Stomach (tissue), 4 donors: Measurements from ENCODE around the gene GRB10.

Experiments
- CTCF ChIP-seq, 7 experiments: fragments of 450-650 bp in 4 of 7; fragments of 200-600 bp in 3 of 7; sonication (generic) in 3 of 7; IDR thresholded peaks; one replicate each; pipeline ENCODE4 v1.5.1; 2016 to 2019; ENCODE audit warnings: antibody characterized with exemption in 7 of 7, control low read depth in 2 of 7, mild to moderate bottlenecking in 1 of 7
- EP300 ChIP-seq: sonication (generic); formaldehyde crosslinking; IDR thresholded peaks from one replicate; pipeline ENCODE4 v1.6.1; 2017; ENCODE audit warnings: antibody characterized with exemption
- POLR2A ChIP-seq, 4 donors: fragments of 450-650 bp; IDR thresholded peaks; one replicate each; pipeline ENCODE4 v1.6.1; 2016; ENCODE audit warnings: antibody characterized with exemption in 4 of 4, control low read depth in 2 of 4, mild to moderate bottlenecking in 1 of 4, moderate library complexity in 1 of 4
- POLR2AphosphoS5 ChIP-seq, 3 donors: sonication (generic); formaldehyde crosslinking; IDR thresholded peaks; one replicate each; pipeline ENCODE4 v1.6.1; 2016; ENCODE audit warnings: antibody characterized with exemption in 3 of 3

- no peak for TF ChIP-seq CTCF (IDR thresholded peaks at IDR 0.05)
- TF ChIP-seq EP300, result no peak
- no peak for TF ChIP-seq POLR2AphosphoS5 (IDR thresholded peaks at IDR 0.05)
- TF ChIP-seq POLR2A (IDR thresholded peaks at IDR 0.05), result no peak
These were observed 218.5 kb downstream of the GRB10 start for GRCh38 chr7:50564171-50564570.
